Neural progenitor cell (in vitro differentiated cells): Measurements from ENCODE around the gene GDF15.

Experiments
- EZH2 ChIP-seq: fragments of 200-600 bp; sonication (generic); IDR thresholded peaks from 2 replicates; pipeline ENCODE4 v1.6.1; 2017; ENCODE audit warnings: antibody characterized with exemption, mild to moderate bottlenecking, moderate library complexity
- TF ChIP-seq, protein P1 (sequence below): fragments of 200-600 bp; sonication (generic); IDR thresholded peaks from 2 replicates; pipeline ENCODE4 v1.5.1; 2017; ENCODE audit warnings: antibody characterized with exemption, mild to moderate bottlenecking

DNA sequence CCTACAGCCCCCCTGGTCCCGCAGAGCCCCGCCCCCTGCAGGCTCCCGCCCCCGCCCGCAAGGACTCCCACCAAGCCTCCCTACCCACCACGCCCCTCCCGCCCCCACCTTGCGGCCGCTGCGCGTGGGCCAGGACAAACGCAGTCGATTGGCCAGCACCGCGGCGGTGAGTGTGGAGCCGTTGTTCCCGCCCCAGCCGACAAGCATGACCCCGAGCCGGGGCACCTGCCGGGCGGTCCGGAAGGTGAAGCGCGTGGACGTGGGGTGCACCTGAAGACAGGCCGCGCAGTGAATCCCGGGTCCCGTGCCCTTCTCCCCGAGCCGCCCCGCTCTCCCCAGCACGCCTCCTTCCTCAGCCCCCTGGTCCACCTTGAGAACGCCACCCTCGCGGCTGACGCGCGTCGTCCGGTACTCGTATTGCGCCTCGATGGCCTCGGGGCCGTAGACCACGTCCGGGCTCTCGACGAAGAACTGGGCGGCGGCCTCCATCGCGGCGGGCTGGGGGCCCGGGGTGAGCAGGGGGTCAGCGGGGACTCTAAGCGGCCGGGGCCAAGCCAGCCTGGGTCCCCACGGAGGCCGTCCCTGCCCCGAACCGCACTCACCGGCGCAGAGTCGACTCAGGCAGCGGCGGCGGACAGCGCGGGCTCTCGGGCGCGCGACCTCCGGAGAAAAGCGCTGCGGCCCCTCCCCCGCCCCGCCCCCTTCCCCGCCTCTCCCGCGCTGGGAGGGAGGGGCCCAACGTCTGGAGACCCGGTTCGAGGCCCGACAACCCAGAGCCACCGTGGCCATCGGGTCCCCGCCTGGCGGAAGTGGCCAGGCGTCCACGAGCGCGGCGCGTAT is 51.8 kb downstream of the GDF15 start, which contains the start of gene ISYNA1:
- TF ChIP-seq, protein P1, sequence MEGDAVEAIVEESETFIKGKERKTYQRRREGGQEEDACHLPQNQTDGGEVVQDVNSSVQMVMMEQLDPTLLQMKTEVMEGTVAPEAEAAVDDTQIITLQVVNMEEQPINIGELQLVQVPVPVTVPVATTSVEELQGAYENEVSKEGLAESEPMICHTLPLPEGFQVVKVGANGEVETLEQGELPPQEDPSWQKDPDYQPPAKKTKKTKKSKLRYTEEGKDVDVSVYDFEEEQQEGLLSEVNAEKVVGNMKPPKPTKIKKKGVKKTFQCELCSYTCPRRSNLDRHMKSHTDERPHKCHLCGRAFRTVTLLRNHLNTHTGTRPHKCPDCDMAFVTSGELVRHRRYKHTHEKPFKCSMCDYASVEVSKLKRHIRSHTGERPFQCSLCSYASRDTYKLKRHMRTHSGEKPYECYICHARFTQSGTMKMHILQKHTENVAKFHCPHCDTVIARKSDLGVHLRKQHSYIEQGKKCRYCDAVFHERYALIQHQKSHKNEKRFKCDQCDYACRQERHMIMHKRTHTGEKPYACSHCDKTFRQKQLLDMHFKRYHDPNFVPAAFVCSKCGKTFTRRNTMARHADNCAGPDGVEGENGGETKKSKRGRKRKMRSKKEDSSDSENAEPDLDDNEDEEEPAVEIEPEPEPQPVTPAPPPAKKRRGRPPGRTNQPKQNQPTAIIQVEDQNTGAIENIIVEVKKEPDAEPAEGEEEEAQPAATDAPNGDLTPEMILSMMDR: peak; percentile 2
- no peak for TF ChIP-seq EZH2
